ENCODE measurements around the gene IKZF5.

The IKZF5 gene

GRCh38 chr10:122974023-122974422, 34.6 kb downstream of the IKZF5 start:
- DNase-seq (ENCODE audit: low read depth): no peak
- H3K4me3 ChIP-seq (ENCODE audit: low read depth, low read length): no peak overlapping the region
- no peak for TF ChIP-seq CTCF (IDR thresholded peaks at IDR 0.05; ENCODE audit: control insufficient read depth, extremely low read depth, insufficient read depth)

- H3K4me3 ChIP-seq (ENCODE audit: low read depth, low read length): no peak overlapping the region
- DNase-seq (ENCODE audit: low read depth): no peak
- TF ChIP-seq CTCF (IDR thresholded peaks at IDR 0.05; ENCODE audit: control insufficient read depth, extremely low read depth, insufficient read depth): no peak
These were observed 39.9 kb downstream of the IKZF5 start for GRCh38 chr10:122968698-122969097.

GRCh38 chr10:122966879-122967278, 41.7 kb downstream of the IKZF5 start:
- TF ChIP-seq CTCF (IDR thresholded peaks at IDR 0.05; ENCODE audit: control insufficient read depth, extremely low read depth, insufficient read depth): no peak
- no peak for DNase-seq (ENCODE audit: low read depth)
- H3K4me3 ChIP-seq (ENCODE audit: low read depth, low read length): no peak overlapping the region

- no peak for DNase-seq (ENCODE audit: low read depth)
- no peak for TF ChIP-seq CTCF (IDR thresholded peaks at IDR 0.05; ENCODE audit: control insufficient read depth, extremely low read depth, insufficient read depth)
These were observed 46.2 kb downstream of the IKZF5 start for GRCh38 chr10:122962405-122962804.

GRCh38 chr10:122957474-122957873, 51.1 kb downstream of the IKZF5 start:
- H3K4me3 ChIP-seq (ENCODE audit: low read depth, low read length): no peak overlapping the region
- no peak for TF ChIP-seq CTCF (IDR thresholded peaks at IDR 0.05; ENCODE audit: control insufficient read depth, extremely low read depth, insufficient read depth)
- DNase-seq (ENCODE audit: low read depth): no peak

More at GRCh38 chr10:122962405-122962804, 46.2 kb downstream of the IKZF5 start:
- H3K4me3 ChIP-seq (ENCODE audit: low read depth, low read length): no peak overlapping the region

GRCh38 chr10:122955892-122956291, 52.7 kb downstream of the IKZF5 start:
- DNase-seq (ENCODE audit: low read depth): no peak
- TF ChIP-seq CTCF (IDR thresholded peaks at IDR 0.05; ENCODE audit: control insufficient read depth, extremely low read depth, insufficient read depth): no peak
- no peak overlapping the region for H3K4me3 ChIP-seq (ENCODE audit: low read depth, low read length)

GRCh38 chr10:122954731-122955050, 53.9 kb downstream of the IKZF5 start:
- no peak for TF ChIP-seq CTCF (IDR thresholded peaks at IDR 0.05; ENCODE audit: control insufficient read depth, extremely low read depth, insufficient read depth)
- H3K4me3 ChIP-seq (ENCODE audit: low read depth, low read length): peak overlapping the region; percentile 84
- no peak for DNase-seq (ENCODE audit: low read depth)

Data from LNCaP clone FGC (cell line).